Duodenal mucosa (tissue), 2 donors: Measurements from ENCODE around the gene DMRTA2.
A peak's percentile ranks its signal among the peaks of the same experiment; 100 is the strongest.

Experiments
- H3K27ac ChIP-seq: one replicate; pipeline ENCODE4 v1.7.0; 2013; ENCODE audit warnings: low read depth, low read length
- H3K27me3 ChIP-seq, 2 donors: one replicate each; pipeline ENCODE4 v1.7.0; 2013; ENCODE audit warnings: low read length in 2 of 2, control low read depth in 1 of 2; ENCODE audit not compliant: insufficient read depth in 2 of 2, control insufficient read depth in 1 of 2
- H3K36me3 ChIP-seq, 2 donors: one replicate each; pipeline ENCODE4 v1.7.0; 2013; ENCODE audit warnings: low read length in 2 of 2, control low read depth in 1 of 2; ENCODE audit not compliant: insufficient read depth in 2 of 2, control insufficient read depth in 1 of 2
- H3K4me1 ChIP-seq, 2 donors: one replicate each; pipeline ENCODE4 v1.7.0; 2013; ENCODE audit warnings: low read length in 2 of 2, control low read depth in 1 of 2; ENCODE audit not compliant: insufficient read depth in 2 of 2, control insufficient read depth in 1 of 2
- H3K4me3 ChIP-seq, 2 donors: one replicate each; pipeline ENCODE4 v1.7.0; 2013; ENCODE audit warnings: low read length in 2 of 2, low read depth in 1 of 2
- H3K9ac ChIP-seq, 2 donors: one replicate each; pipeline ENCODE4 v1.7.0; 2013; ENCODE audit warnings: low read length in 2 of 2, low read depth in 1 of 2
- H3K9me3 ChIP-seq, 2 donors: one replicate each; pipeline ENCODE4 v1.7.0; 2013; ENCODE audit warnings: low read length in 2 of 2, control low read depth in 1 of 2; ENCODE audit not compliant: control insufficient read depth in 1 of 2

Gene DMRTA2

DNA sequence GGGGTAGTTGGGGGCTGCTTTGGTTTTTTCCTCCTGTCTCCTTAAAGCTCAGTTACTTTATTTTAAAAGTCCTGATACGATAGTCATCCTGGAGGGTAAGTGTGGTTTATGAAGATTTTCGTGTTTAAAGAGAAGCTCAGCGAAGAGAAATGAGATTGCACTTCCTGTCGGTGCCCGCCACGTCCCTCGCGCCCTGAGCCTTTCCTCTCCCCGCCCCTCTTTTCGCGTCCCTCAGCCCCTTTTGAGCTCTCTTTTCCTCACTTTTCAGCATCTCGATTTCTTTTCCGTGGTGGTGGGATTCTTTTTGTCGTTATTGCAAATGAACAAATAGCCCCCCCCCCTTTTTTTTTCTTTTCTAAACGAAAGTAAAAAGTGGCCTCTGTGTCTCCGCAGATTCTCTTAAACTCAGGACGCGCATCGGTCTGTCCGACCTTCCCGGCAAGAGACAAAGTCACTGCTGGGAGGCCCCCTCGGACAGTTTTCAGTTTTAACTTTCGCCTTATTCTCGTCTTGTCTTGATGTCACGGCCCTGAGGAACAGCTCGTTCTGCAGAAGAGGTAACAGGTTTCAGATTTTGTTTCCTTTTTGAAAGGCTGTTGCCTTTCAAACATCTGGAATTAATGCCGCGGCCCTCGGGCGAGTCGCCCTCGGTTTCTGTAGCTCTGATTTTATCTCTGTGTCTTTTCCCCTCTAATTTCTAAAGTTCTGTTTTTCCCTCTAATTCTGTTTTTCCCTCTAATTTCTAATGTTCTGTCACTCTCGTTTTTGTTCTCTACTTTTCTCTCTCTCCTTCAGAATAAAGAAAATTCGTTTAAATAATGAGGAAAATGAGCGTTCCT, 1.0 kb upstream of the DMRTA2 start:
- peak overlapping the region; percentile 59 to 71 for H3K4me3 ChIP-seq
- peaks cover 12 to 25% of the 10 kb centered on the region in 2 donors for H3K4me1 ChIP-seq
- peaks cover 95 to 99% of the 10 kb centered on the region in 2 donors for H3K27me3 ChIP-seq
- H3K9me3 ChIP-seq: no peaks in the 10 kb centered on the region
- H3K36me3 ChIP-seq: no peaks in the 10 kb centered on the region
- H3K9ac ChIP-seq: no peak overlapping the region
- no peak overlapping the region for H3K27ac ChIP-seq

- H3K4me1 ChIP-seq: peaks cover 12 to 27% of the 10 kb centered on the region in 2 donors
- no peaks in the 10 kb centered on the region for H3K36me3 ChIP-seq
- no peak overlapping the region for H3K27ac ChIP-seq
- peaks cover 92 to 94% of the 10 kb centered on the region in 2 donors for H3K27me3 ChIP-seq
- no peak overlapping the region for H3K9ac ChIP-seq
- no peaks in the 10 kb centered on the region for H3K9me3 ChIP-seq
- peak overlapping the region; percentile 59 to 71 for H3K4me3 ChIP-seq
These were observed 392 bp upstream of the DMRTA2 start for GRCh38 chr1:50423670-50424000.

DNA sequence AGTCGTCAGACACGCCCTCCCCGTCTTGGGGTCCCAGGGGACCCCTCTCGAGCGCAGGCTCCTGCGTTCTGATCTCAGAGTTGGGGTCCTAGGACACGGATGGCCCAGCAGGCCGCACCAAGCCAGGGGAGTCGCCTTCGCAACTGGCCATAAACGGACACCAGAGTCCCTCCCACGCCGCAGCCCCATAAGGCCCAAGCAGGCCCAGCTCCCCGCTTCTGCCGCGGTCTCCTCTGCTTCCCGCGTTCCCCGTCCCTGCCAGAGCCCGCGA, 633 bp downstream of the DMRTA2 start:
- Histone ChIP-seq H3K27ac (no peak overlapping the region), H3K9me3 (no peaks in the 10 kb centered on the region), H3K4me3 (peak overlapping the region in 1 of 2 donors; percentile 71), H3K4me1 (peaks cover 12 to 27% of the 10 kb centered on the region in 2 donors), H3K27me3 (peaks cover 89 to 94% of the 10 kb centered on the region in 2 donors), H3K9ac (no peak overlapping the region), H3K36me3 (no peaks in the 10 kb centered on the region)

DNA sequence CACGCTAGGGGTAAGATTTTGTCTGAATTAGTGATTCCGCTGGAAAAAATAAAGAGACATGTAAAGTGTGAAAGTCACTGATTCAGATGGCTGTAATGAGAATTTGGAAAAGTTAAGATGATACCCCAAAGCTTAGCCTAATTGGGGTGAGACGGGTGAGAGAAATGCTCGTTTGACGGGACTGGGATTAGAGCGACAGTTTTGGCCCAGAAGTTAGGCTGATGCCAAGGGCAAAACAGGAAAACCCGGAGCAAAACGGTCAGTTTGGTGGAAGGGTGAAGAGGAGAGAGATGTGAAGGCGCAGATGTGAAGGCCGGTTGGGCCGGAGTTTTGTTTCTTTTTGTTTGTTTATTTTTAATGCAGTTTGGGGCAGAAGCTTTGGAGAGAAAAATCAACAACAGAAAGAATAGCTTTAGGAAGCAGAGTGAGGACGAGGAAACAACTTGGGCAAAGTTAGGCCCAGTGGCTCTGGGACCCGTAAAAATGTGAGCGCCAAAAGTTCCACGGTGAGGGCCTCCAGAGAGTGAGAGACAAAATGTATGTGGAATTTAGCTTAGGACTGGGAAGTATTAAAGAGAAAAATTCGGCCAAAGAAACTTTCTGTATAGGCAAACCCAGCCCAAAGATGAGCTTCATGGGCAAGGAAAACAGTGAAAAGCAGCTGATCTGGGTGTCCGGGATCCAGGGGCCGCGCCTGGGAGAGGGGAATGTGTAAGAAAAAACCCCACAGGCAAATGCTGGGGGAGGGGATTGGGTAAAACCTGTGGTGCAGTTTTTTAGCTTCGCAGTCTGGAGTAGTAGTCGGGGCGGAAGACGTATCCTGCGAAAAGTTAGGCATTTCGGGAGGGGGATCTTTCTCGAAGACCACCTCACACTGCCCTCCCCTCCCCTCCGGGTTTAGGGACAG, 1.2 kb downstream of the DMRTA2 start:
- Histone ChIP-seq H3K4me1 (peaks cover 12 to 27% of the 10 kb centered on the region in 2 donors), H3K27ac (no peak overlapping the region), H3K36me3 (no peaks in the 10 kb centered on the region), H3K9me3 (no peaks in the 10 kb centered on the region), H3K4me3 (no peak overlapping the region), H3K9ac (no peak overlapping the region), H3K27me3 (peaks cover 88 to 94% of the 10 kb centered on the region in 2 donors)

- H3K4me1 ChIP-seq: peaks cover 12 to 27% of the 10 kb centered on the region in 2 donors
- H3K27me3 ChIP-seq: peaks cover 90 to 94% of the 10 kb centered on the region in 2 donors
- H3K9me3 ChIP-seq: no peaks in the 10 kb centered on the region
- no peak overlapping the region for H3K4me3 ChIP-seq
- no peak overlapping the region for H3K27ac ChIP-seq
- H3K9ac ChIP-seq: no peak overlapping the region
- no peaks in the 10 kb centered on the region for H3K36me3 ChIP-seq
These were observed 1.9 kb downstream of the DMRTA2 start for GRCh38 chr1:50421366-50421748.

- Histone ChIP-seq H3K27ac (no peak overlapping the region), H3K27me3 (peaks cover 90 to 94% of the 10 kb centered on the region in 2 donors), H3K4me1 (peaks cover 12 to 27% of the 10 kb centered on the region in 2 donors), H3K9me3 (no peaks in the 10 kb centered on the region), H3K4me3 (no peak overlapping the region), H3K9ac (no peak overlapping the region), H3K36me3 (no peaks in the 10 kb centered on the region)
These were observed 2.4 kb downstream of the DMRTA2 start for GRCh38 chr1:50420689-50421365.

DNA sequence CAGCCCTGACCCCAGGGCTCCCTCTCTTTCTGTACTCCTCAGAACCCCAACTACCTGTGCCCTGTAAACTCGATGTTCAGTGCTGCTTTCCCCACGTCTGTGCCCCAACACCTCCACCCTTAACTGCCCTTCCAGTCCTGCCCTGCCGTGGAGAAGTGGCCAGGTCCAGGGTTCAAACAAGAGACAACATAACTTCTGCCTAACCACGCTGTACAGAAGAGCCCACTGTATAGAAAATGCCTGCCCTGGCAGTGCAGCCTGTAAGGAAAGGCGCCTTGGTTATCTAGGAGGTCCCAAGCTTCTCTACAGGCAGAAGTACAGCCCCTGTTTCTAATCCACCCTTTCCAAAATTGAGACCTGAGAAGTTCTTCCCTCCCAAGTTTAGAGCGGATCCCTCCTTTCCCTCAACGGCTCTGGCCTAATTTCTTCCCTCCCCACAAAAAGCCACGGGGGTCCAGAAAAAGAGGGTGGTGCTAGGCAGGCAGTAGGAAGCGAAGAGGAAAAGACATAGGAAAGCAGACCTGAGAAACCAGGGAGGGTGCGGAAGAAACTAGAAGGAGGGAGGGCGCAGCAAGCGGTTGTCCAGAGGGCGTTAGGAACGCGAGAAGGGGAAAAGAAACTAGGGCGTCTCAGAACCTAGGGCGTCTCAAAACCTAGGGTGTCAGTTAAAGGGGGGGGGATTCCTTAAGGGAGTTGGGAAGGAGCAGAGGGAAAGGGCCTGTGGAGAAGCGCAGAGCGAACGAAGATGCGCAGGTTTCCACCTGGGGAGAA, 3.2 kb downstream of the DMRTA2 start:
- Histone ChIP-seq H3K4me1 (peaks cover 7 to 22% of the 10 kb centered on the region in 2 donors), H3K4me3 (no peak overlapping the region), H3K36me3 (no peaks in the 10 kb centered on the region), H3K27ac (no peak overlapping the region), H3K9me3 (no peaks in the 10 kb centered on the region), H3K9ac (no peak overlapping the region), H3K27me3 (peaks cover 90 to 94% of the 10 kb centered on the region in 2 donors)

DNA sequence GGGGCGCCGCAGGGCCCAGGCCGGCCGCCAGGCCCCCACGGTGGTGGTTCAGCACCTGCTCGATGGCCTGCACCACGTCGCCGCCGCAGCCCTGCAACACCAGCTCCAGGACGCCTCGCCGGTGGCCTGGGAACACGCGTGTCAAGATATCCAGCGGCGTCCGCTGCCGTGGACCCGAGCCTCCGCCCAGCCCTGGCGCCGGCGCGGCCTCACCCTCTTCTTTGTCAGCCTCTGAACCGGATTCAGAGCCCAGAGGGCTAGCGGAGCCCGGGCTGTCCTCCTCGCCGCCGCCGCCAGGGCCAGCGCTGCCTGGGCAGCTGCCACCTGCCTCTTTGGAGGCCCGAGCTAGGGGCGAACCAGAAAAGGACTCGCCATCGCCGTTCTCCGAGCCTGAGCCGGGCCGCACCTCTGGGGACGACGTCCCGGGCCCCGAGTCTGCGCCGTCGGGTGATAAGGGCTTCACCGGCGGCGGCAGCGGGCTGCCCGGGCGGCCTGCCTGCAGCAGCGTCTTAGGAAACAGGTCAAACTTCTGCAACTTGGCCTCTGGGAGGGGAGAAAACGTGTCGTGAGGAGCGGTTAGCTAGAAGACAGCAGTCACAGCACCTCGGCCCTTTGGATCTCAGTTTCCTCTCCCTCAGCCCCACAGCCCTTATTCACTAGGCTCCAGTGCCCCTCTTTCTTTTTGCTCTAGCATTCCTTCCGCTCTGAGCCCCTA, 3.9 kb downstream of the DMRTA2 start:
- H3K27me3 ChIP-seq: peaks cover 90 to 94% of the 10 kb centered on the region in 2 donors
- H3K4me1 ChIP-seq: peaks cover 2 to 15% of the 10 kb centered on the region in 2 donors

DNA sequence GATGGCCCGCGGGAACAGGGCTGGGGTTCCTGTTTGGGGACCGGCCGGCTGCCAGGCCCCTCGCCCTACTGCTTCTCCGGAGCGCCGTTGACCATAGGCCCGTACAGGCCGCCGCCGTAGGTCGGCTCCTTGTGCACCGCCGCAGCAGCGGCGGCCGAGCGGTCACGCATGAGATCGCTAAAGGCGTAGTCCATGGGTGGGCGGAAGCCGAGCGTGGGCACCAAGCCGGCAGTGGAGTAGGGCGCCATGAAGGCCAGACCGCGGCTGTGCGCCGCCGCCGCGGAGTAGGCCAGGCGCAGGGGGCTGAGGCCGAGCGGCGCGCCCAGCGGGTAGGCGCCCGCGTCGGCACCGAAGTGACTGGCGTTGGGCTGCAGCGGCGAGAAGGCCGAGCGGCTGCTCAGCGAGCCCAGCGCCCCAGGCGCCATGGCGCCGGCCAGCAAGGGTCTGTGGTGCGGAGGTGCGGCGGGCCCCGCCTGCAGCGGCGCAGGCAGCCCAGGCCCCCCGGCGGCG, 4.6 kb downstream of the DMRTA2 start:
- Histone ChIP-seq H3K9me3 (no peaks in the 10 kb centered on the region), H3K27ac (no peak overlapping the region), H3K4me1 (peaks cover 0 to 11% of the 10 kb centered on the region in 2 donors), H3K27me3 (peaks cover 91 to 94% of the 10 kb centered on the region in 2 donors), H3K9ac (no peak overlapping the region), H3K4me3 (peak overlapping the region; percentile 36 to 40), H3K36me3 (no peaks in the 10 kb centered on the region)

More for the DNA sequence above, 3.9 kb downstream of the DMRTA2 start:
- Histone ChIP-seq H3K9me3 (no peaks in the 10 kb centered on the region), H3K36me3 (no peaks in the 10 kb centered on the region), H3K27ac (no peak overlapping the region), H3K9ac (no peak overlapping the region), H3K4me3 (no peak overlapping the region)
